Jurkat, Clone E6-1 (cell line): ENCODE measurements around the gene DCLRE1B. TPM values are rescaled to one million over a fixed set of nuclear protein-coding genes. Genes with fewer than 3 reads are reported as not detected.

ENCODE experiments used
- DNase-seq: peaks from one replicate; pipeline ENCODE4 v3.0.0-alpha.2; 2011; ENCODE audit warnings: low read depth, low spot score
- H3K4me3 ChIP-seq: 2 replicates; pipeline ENCODE4 v1.5.1; 2011; ENCODE audit warnings: mild to moderate bottlenecking, low read length, control low read depth, moderate library complexity
- polyA plus RNA-seq: library from polyadenylated mRNA; unstranded; fragments of >200 nt; gene quantifications from one replicate; pipeline ENCODE4 v1.2.1, GENCODE V29; 2012; ENCODE audit warnings: missing spikeins; ENCODE audit not compliant: insufficient read length, insufficient read depth

Gene DCLRE1B
- polyA plus RNA-seq: 20.4 TPM

DNA sequence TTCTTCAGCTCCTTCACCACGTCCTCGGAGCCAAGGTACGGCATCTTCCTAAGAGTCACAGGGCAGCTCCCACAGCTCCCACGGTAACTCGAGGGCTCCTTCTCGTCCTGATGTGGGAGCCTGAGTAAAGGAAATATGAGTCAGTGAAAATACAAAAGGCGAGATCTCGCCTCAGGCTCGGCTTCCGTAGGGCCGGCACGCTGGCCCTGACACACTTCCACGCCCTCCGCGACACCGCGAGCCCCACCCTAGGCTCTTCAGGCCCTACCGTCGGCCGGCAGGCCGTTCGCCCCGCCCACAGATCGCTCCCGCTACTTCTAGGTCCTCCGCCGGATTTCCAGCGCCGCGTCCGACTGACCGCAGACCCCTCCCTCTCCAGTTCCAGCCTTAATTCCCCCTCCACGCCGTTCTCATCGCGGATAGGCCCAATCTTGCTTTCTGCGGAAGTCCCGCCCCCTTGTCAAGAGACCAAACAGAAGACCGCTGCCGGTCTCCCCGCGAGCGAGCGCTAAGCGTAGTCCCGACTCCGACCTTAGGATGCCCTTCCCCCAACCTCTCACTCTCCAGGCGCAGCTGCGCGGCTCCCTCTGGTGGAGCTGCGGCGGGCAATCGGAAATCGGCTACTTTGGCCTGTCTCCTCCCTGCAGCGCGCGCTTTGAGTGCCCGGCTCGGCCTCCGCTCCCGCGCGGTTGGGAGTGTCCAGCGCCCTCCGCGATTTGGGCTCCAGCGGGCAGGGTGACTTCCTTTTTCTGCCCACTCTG, at the start of gene DCLRE1B, which contains the start of gene AP4B1:
Gene DCLRE1B, plus strand, starts transcription at position 653 of the 761 bp plus-strand sequence. CDS start 261 bp downstream, outside the sequence.
Gene AP4B1, minus strand, starts transcription at position 126 of the 761 bp plus-strand sequence. Its CDS starts 82 bp downstream, at position 44.
- DNase-seq: peak; percentile 99
- H3K4me3 ChIP-seq: peak within 1 kb of the TSS; percentile 90

- no peak overlapping the region for H3K4me3 ChIP-seq
- no peak for DNase-seq
These were observed 49.3 kb upstream of the DCLRE1B start for GRCh38 chr1:113855630-113856400.

- no peak for DNase-seq
- H3K4me3 ChIP-seq: no peak overlapping the region
These were observed 48.7 kb upstream of the DCLRE1B start for GRCh38 chr1:113856401-113856790.

DNA sequence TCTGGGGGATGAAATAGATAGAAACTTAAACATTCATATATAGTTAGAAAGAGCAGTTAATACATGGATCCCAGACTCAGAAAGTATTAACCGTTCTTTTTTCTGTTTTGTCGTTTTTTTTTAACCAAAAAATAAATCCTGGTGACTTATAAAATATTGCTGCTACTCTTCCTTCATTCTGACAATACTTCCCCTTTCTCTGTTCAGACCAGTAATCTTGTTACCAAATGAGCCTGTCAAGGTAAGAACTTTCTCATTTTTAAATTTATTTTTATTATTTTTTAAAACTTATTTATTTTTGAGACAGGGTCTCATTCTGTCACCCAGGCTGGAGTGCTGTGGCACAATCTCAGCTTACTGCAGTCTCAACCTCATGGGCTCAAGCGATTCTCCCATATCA, 47.4 kb upstream of the DCLRE1B start:
- no peak overlapping the region for H3K4me3 ChIP-seq
- no peak for DNase-seq

- no peak overlapping the region for H3K4me3 ChIP-seq
- DNase-seq: no peak
These were observed 46.7 kb upstream of the DCLRE1B start for GRCh38 chr1:113858418-113858817.

DNA sequence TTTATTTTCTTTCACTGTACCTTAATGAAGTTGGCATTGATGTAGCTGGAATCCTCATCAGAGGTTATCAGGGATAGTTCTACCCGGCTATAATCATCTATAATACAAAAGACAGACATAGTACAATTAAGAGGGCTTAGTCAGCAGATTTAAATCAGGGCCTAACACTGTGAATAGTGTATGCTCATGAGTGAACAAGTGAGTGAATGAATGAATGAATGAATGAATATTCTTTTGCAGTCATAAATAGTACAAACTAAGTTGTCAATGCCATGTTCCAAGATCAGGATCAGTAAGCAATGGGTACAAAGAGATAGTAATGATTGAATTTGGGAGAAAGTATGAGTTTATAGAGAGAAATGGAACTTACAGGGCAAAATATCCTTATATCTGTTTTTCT, 46.1 kb upstream of the DCLRE1B start:
- H3K4me3 ChIP-seq: no peak overlapping the region

GRCh38 chr1:113859478-113860175, 45.5 kb upstream of the DCLRE1B start:
- DNase-seq: no peak
- no peak overlapping the region for H3K4me3 ChIP-seq

More for the DNA sequence above, 46.1 kb upstream of the DCLRE1B start:
- no peak for DNase-seq

DNA sequence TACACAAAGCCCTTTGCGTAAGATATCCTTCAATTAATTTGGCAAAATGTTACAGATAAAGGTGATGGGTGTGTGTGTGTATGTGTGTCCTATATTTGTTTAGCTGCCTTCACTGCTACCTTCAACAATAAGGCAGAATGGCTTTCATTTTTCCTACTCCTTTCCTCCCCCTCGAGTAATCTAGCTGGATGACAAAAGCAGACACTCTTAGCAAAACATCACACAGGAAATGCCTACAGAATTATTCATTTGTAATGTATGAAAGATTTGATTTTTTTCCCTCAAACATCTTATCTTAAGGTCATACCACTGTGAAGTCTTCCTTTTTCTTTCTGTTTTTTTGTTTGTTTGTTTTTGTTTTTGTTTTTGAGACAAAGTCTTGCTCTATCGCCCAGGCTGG, 44.2 kb upstream of the DCLRE1B start:
- DNase-seq: no peak
- no peak overlapping the region for H3K4me3 ChIP-seq

DNA sequence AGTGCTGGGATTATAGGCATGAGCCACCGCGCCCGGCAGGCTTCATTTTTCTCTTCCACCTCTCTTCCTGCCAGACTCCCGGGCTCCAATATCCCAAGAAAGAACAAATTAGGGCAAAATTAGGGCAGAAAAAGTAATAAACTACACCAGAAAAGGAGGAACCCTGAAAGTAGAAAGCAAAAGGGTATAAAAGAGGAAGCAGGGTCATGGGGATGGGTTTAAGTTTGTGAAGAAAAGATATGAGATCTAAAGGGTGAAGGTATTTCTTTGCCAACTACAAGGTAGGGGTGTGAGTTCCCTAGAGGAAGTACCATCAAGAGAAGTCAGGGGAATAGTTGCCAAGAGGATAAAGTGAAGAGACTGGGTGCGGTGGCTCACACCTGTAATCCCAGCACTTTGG, 43.5 kb upstream of the DCLRE1B start:
- DNase-seq: no peak

GRCh38 chr1:113868387-113869083, 36.6 kb upstream of the DCLRE1B start:
- no peak overlapping the region for H3K4me3 ChIP-seq
- DNase-seq: no peak

More for the DNA sequence above, 43.5 kb upstream of the DCLRE1B start:
- no peak overlapping the region for H3K4me3 ChIP-seq

DNA sequence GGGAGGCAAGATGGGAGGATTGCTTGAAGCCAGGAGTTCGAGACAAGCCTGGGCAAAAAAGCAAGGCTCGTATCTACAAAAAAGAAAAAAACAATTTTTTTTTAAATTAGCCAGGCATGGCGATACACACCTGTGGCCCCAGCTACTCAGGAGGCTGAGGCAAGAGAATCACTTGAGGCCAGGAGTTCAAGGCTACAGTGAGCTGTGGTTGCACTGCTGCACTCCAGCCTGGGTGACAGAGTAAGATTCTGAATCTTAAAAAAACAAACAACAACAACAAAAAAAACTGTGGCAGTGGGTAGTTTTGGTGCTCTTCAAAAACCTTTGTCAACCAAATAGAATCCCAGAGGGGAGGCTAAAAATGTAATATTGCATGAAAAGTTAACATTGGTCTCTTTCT, 34.3 kb upstream of the DCLRE1B start:
- peak overlapping the region; percentile 63 for H3K4me3 ChIP-seq
- peak; percentile 32 for DNase-seq

GRCh38 chr1:113871597-113872113, 33.5 kb upstream of the DCLRE1B start, which contains the start of gene PTPN22:
TSS of gene PTPN22 (minus strand) at chr1:113871712.
- H3K4me3 ChIP-seq: peak within 1 kb of the TSS; percentile 63
- DNase-seq: peak; percentile 95

DNA sequence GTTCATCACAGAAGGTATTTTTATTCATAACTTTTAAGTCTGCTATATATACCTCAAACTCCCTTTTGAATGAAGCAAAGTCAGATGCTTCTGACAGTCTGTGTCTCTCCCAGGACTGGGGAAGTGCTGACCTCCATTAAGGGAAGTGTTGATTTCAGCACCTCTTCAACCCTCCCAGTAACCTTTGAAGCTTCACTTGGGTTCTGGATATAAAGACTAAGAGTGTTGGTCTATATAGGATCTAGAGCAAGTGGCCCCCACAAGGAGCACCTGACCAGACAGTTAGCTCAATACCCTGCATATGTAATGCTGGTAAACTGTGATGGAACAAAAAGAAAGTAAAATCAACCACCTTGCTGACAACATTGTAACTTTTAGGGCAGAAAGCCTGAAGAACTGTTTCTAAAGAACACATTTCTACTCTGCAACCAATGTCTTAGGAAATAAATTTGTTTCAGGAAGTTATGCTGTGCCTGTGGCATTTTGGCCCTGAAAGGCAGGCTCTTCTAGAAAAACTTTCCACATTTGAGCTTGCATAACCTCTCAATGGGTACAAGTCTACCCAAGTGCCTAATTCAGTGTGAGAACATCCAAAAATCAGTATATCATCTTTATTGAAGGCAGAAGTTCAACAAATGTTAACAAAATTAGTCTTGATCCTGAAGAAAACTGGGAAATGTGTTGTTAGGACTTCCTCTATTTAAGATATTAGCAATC, 32.7 kb upstream of the DCLRE1B start:
- no peak overlapping the region; the same call in 1 of the 2 replicates for H3K4me3 ChIP-seq
- peak; percentile 32 for DNase-seq

DNA sequence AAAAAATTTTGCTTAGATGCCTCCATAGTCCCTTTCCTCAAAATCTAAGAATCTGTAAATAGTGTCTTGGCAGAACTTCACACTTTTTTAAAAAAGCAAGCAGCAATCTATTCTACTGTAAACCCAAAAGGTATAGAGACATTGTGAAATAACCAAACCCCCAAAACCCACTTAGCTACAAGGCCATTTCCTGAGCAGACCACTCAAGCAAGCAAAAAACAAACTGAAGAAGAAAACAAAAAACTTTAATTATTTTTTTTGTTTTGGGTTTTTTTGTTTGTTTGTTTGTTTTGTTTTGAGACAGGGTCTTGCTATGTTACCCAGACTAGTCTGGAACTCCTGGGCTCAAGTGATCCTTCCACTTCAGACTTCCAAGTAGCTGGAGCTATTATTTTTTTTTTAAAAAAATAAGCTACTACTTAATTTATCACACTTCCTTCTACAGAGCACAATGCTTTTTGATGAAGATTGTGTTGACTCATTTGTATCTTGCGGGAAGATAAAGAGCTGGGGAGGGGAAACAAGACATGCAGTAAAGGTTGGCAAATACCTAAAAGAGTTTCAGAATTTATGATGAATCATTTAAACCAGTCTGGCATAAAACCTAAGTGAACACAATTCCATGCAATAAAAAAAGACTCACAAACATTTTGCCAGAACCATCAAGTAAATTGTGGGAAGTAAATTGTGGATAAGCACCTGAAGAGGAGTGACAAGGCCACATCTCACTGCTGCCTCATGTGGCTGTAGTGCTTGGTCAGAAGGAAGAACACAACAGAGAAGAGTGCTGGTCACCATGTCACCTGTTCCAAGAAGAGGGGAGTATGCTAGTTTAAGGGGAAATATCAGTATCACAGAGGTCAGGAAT, 30.9 kb upstream of the DCLRE1B start:
- no peak overlapping the region for H3K4me3 ChIP-seq
- DNase-seq: peak; percentile 28

DNA sequence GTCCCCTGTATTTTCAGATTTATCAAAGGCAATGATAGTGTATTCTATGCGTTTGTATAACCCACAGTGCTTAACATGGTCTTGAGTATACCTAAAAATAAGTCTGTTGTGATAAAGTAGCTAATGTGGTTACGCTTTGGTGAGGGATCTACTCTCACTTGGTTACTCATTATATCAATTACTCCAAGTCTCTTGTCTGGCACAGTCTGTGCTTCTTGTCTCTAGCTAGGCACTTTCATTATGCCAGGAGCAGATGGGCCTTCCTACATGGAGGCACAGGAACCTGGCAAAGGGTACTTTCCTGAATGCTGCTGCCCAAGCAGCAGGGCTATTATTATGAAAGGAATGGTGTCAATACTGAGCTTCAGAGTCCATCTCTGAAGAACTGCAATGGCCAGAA, 29.4 kb upstream of the DCLRE1B start:
- no peak for DNase-seq
- no peak overlapping the region for H3K4me3 ChIP-seq

DNA sequence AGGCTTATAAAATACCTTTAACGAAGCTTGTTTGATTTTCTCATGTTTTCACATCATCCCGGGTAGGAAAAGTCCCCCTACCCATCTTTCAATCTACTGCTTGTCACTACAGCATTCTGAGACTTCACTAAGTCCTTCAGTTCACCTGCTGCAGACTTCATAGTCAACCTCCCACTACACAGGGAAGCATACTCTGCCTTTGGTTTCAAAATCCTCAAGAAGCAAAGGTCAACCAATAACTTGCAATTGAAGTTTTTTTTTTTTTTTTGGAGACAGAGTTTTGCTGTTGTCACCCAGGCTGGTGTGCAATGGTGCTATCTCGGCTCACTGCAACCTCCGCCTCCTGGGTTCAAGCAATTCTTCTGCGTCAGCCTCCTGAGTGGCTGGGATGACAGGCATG, 28.9 kb upstream of the DCLRE1B start:
- no peak for DNase-seq
- H3K4me3 ChIP-seq: no peak overlapping the region

- DNase-seq: no peak
- no peak overlapping the region for H3K4me3 ChIP-seq
These were observed 25.4 kb upstream of the DCLRE1B start for GRCh38 chr1:113879739-113880038.
